C1 segment of cervical spinal cord (tissue), 14 donors: ENCODE results near the gene DOCK9.

Experiments
- DNase-seq, 14 donors: peaks; one replicate each; lab custom pipeline; 2025; lab: John Stamatoyannopoulos, UW

Gene DOCK9

GRCh38 chr13:98746968-98747367, 230.9 kb downstream of the DOCK9 start:
- DNase-seq: no peak
